Liver (tissue), 3 donors: ENCODE results near the gene ONECUT1.

Experiments
- CTCF ChIP-seq: fragments of 150-350 bp; IDR thresholded peaks from 2 replicates; pipeline ENCODE4 v1.5.1; 2017; ENCODE audit warnings: improper control_type of control experiment, low read depth, low read length; ENCODE audit not compliant: missing input control
- NR2F2 ChIP-seq: IDR thresholded peaks from 2 replicates; pipeline ENCODE4 v1.6.1; 2016; ENCODE audit warnings: antibody characterized with exemption
- RAD21 ChIP-seq, 2 donors: IDR thresholded peaks; 2 replicates each; pipeline ENCODE4 v1.6.1; 2016; ENCODE audit warnings: antibody characterized with exemption in 2 of 2, mild to moderate bottlenecking in 2 of 2
- donor health status: healthy.
- donor health status: healthy.

- TF ChIP-seq RAD21 (IDR thresholded peaks at IDR 0.05) (no peak), CTCF (no peak), NR2F2 (no peak)
Measured at GRCh38 chr15:52757496-52757895, 32.6 kb downstream of the ONECUT1 start.
